ENCODE measurements around the gene KHDC4.
"Not testable (repeated sequence)": the region's sequence is repeated elsewhere in the genome, so short reads cannot be mapped to it uniquely, and the experiment has no call there.

Gene KHDC4

DNA sequence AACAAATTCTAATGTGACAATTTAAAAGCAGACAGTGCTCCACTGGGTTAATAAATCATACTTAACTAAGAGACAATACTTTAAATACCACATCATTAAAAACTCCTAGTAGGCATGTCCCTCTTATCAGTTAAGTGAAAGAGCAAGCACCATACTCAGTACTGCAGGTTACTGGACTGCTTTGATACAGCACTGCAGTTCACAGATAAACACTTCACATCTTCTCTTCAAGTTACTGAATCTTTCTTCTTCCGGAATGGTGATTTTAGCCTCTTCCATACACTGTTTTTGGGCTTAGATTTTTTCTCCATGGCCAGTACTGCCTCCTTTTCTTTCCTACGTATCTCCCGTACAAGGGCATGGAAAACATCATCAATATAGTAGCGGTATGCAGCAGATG is 34.1 kb downstream of the KHDC4 start:
- DNase-seq (ENCODE audit: low read depth) = no peak

DNA sequence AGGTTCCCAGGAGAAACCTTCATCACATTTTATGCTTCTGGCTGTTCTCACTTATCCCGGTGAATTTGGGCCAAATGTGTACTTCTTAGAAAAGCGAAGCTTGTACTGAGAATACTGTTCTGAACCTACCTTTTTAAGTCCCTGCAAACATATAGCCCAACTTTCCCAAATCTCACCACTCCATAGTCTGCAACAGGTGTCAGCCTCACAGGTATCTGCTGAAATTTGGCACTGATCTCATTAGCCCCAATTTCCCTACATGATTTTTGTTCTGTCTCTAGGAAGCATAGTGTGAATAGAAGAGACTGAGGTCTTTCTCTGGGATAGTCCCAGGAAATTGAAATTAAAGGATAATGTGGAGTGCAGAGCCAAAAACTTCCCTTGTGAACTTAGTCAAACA is 34.5 kb downstream of the KHDC4 start:
- no peak for DNase-seq (ENCODE audit: low read depth)

DNA sequence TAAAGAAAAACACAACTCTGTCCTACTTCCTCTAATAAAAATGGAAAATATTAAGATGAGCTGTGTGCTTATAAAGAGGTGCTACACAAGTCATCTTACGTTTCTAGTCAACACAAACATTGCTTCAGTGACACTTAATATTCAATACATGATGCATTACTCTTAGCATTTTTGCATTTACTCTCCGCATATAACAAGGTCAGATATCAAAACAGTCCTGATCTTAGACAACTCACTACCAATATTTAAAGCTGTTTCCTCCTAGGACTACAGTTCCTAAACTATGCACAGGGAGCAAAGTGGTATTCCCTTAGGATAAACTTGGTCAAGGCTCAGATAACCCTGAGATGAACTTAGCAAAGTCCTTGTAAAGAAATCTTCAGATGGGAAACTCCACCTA is 35.3 kb downstream of the KHDC4 start:
- DNase-seq (ENCODE audit: low read depth) = no peak

DNA sequence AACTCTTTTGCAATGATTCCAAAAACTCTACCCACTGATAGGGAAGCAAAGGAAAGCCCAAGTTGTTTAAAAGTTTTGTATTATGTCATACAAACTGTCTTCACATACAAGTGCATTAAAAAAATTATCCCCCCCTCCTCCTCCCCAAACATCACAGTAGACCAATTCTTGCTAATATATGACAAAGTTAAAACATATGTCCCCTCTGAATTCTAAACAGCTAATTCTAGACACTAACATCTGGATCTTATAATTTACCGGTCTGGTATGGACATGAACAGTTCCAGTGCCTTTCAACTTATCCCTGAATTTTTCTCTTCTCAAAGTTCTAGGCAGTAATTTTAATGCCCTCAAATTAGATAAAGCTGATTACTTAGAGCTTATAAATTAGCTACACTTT is 36.5 kb downstream of the KHDC4 start:
- DNase-seq (ENCODE audit: low read depth) = peak; percentile 34

DNA sequence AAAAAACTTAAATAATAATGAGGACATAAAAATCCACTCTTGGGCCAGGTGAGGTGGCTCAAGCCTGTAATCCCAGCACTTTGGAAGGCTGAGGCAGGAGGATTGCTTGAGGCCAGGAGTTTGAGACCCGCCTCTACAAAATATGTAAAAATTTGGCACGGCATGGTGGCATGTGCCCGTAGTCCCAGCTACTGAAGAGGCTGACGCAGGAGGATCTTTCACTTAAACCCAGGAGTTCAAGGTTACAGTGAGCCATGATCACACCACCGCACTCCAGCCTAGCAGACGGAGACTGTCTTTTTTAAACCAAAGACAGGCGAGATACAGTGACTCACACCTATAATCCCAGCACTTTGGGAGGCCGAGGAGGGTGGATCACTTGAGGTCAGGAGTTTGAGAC is 37.7 kb downstream of the KHDC4 start:
- not testable (repeated sequence) for DNase-seq (ENCODE audit: low read depth)

DNA sequence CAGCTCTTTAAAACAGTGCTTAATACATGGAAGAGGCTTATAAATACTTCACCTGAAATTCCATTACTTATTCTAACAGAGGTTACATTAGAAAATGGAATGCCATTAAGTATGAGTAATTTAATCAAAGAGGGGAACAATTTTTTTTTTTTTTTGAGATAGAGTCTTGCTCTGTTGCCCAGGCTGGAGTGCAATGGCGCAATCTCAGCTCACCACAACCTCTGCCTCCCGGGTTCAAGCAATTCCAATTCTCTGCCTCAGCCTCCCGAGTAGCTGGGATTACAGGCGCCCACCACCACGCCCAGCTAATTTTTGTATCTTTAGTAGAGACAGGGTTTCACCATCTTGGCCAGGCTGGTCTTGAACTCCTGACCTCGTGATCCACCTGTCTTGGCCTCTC is 38.6 kb downstream of the KHDC4 start:
- DNase-seq (ENCODE audit: low read depth) = not testable (repeated sequence)

DNA sequence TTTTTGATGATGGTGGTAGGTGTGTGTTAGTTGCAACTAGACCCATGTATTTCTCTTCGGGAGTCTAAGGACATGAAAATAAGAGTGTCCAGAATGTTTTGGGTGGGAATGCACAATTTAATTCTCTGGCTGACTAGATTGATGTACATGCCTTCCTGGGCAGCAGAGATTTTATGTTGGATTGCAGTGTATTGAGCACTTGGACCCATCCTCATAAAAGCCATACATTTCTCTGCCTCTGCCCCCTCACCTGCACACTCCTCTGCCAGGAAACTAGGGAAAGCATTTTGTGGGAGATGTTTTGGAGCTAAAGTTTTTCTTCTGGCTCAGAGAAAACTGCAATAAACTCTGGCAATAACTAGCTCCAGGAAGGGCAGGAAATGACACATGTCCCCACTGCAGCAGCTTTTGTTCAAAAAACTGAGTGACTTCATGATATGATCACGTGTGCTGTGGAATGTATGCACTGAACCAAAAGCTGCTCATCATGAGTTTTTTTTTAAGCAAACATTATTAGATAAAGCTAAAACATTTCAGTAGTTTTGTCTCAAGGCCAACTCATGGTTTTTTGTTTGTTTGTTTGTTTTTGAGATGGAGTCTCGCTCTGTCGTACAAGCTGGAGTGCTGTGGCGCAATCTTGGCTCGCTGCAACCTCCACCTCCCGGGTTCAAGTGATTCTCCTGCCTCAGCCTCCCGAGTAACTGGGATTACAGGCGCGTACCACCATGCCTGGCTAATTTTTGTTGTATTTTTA is 40.6 kb downstream of the KHDC4 start:
- peak; percentile 87 for DNase-seq (ENCODE audit: low read depth)

DNA sequence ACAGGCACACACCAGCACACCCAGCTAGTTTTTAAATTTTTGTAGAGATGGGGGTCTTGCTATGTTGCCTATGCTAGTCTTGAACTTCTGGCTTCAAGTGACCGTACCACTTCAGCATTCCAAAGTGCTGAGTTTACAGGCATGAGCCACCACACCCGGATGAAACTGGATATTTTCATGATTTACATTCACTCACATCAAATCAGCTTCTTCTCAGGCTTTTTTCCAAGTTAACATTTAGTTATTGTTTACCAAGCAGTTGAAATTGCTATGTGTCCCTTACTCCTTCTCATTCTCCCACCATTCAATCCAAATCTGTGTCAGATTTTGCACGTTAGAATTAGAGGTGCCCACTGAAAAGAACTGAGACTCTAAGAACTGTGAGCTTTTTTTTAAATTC is 41.4 kb downstream of the KHDC4 start:
- DNase-seq (ENCODE audit: low read depth) = peak; percentile 80

DNA sequence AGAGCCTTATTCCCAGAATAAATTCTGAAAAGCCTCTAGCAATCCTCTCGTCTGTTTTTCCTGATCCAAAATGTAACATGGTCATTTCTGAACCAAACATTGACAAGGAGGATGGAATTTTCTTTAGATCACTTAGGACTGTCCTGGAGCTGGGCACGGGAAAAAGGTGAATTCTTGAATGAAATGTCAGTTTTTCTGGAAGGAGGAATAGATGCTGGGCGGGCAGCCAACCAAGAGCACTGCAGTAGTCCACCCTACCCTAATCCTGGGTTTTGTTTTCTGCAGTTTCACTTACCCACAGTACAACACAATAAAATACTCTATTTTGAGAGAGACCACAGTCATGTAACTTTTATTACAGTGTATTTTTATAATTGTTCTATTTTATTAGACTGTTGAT is 44.0 kb downstream of the KHDC4 start:
- DNase-seq (ENCODE audit: low read depth) = no peak

DNA sequence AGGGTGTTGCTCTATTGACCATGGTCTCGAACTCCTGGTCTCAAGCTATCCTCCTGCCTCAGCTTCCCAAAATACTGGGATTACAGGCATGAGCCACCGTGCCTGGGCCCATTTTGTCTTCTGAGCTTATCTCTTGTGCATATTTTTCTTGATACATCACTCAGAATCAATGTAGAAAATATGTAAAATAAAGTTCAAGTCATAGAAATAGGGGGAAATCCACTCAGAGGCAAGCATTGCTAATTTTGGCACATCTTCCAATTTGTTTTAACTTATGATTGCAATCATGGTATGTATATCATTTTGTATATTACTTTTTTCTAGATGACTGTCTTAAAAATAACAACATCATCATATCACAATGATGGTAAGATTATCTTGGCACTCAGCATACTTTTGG is 44.6 kb downstream of the KHDC4 start:
- DNase-seq (ENCODE audit: low read depth) = no peak

DNA sequence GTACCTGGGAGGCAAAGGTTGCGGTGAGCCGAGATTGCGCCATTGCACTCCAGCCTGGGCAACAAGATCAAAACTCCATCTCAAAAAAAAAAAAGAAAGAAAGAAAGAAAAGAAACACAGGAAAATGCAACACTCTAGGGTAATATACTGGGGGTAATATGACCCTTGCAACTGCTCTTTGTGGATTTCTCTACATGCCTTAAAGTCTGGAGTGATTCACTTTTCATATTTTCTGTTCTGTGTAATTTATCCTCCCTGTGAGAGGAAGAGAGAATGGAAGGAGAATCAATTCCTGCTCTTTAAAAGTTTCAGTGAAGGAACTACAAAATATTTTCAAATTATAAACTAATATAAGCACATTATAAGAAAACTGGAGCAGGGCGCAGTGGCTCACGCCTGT is 45.7 kb downstream of the KHDC4 start:
- peak; percentile 16 for DNase-seq (ENCODE audit: low read depth)

DNA sequence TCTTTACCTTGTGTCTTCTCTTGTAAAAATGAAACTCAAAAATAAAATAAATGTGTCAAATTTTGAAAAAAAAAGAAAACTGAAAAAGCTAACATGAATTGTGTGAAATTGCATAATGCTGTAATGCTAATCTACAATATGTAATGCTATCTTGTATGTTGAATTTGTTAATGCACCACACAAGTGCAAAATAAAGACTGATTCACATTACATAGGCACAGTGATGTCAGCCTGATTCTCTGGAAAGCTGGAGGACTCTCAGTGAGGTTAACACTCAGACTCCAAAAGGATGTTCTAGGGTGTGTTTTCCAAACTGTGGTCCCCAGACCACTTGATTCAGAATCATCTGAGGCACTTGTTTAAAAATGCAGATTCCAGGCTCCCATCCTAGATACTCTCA is 49.2 kb downstream of the KHDC4 start:
- no peak for DNase-seq (ENCODE audit: low read depth)

DNA sequence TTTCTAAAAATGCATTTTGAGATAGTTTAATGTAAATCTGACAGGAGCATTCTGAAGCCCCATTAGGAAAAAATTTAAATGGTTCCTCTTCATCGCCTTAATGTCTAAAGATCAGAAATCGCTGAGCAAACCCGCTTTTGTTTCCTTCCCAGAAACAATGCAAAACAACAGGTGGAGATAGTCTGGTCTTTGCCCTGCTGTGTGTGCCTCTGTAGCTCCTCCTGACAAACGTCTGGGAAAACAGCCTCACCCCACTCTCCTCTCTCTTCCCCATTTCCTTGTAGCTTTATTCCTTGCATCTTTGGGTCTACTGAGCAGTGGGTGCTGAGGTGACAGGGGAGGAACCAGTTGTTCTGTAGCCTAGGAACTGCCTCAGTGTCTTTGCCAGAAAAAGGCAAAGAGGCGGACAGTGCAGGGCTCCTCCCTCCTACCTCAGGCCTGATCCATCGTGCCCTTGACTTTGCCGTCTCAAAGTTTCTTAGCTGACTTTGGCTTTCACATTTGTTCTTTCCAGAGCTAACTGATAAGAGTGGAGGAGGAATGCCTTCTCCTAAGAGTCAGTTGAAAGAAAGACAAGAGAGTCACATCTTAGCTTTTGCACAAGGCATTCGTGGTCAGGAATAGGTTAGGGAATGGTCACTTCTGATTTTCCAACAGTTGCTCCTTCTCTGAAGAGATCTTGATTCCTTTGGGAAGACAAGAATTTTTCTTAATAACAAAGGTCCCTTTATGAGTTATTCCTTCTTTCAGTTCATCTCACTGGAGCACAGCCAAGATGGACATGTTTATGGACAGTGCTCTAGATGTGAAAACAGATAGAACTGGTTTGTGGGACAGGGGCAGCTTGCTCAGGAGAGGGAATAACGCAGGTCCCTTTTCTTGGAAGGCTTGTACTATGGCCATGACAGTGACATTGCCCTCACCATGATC is 49.9 kb downstream of the KHDC4 start:
- DNase-seq (ENCODE audit: low read depth) = no peak

DNA sequence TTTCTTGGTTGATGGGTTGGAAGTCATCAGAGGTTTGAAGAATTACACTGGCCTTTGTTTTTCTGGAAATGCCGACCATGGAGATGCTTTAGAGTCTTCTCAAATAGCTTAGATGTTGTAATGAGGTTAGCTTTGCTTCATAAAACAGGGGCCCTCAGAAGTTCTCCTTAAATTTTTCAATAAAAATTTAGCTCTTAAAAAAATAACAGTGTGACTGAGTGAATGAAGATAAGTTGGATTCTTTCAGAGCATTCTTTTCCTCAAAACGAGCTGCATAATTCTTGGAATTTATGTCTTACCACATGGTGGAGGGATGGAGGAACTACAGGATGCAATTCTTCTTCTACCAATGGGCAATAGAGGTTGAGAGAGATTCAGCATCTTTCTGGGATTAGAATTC is 51.4 kb downstream of the KHDC4 start:
- DNase-seq (ENCODE audit: low read depth) = no peak

DNA sequence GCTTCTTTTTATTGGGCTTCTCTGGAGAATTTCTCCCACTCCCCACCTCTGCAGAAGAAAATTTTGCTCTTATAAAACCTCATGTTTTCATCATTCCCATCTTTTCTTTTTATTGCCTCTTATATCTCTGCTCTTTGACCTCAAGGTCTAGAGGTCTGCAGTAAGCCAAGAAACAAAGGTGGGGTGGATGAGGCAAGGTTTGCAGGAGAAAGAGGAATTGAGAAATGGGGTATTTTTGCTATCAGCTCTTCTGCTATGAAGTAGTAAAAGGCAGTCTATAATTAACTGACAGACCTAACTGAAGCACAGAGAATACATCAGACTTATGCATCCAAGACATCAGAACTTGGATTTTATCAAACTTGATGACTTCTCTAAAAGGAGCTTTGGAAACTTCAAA is 52.0 kb downstream of the KHDC4 start:
- no peak for DNase-seq (ENCODE audit: low read depth)

DNA sequence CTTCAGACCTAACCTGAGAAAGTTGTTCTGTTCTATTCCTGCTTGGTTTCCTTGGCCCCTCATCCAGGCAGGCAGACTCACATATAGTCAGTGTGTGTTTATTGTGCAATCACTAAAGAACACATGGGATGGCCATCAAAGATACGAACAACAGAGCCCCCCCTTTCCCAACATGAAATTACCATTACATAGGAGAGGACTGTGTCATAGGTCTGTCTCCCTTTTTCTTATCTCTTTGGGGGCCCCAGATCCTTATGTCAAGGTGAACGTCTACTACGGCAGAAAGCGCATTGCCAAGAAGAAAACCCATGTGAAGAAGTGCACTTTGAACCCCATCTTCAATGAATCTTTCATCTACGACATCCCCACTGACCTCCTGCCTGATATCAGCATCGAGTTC is 53.3 kb downstream of the KHDC4 start:
- no peak for DNase-seq (ENCODE audit: low read depth)

DNA sequence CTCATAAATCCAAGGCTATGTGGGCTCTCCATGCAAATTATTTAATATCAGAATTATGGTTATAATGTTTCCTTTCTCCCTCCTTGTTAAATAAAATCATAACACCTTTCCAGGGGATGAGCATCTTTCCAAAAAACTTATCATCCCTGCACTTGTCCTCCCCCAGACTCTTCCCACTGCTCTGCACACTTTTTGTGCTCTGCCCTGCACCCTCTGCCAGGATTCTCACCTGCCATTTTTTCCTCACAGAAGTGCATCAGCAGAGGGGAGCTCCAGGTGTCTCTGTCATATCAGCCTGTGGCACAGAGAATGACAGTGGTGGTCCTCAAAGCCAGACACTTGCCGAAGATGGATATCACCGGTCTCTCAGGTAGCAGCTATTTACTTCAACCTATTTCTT is 54.0 kb downstream of the KHDC4 start:
- DNase-seq (ENCODE audit: low read depth) = no peak

DNA sequence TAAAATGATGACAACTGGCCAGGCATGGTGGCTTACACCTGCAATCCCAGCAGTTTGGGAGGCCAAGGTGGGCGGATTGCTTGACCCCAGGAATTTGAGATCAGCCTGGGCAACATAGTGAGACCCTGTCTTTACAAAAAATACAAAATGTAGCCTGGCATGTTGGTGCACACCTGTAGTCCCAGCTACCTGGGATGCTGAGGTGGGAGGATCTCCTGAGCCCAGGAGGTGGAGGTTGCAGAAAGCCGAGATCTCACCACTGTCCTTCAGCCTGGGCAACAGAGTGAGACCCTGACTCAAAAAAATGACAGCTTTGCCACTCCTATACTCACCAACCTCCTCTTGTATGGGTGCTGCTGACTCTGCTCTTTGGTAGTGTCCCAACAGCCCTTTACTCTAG is 56.3 kb downstream of the KHDC4 start:
- no peak for DNase-seq (ENCODE audit: low read depth)

DNA sequence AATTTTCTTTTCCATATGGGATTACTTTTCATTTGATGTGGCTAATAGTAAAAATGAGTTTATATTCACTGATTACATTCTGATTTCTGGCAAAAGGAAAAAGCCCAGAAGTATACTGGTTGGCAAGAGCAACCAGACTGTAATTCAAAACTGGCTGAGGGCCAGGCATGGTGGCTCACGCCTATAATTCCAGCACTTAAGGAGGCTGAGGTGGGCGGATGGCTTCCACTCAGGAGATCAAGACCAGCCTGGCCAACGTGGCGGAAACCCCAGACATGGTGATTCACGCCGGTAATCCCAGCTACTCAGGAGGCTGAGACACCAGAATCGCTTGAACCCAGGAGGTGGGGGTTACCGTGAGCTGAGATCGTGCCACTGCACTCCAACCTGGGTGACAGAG is 60.4 kb downstream of the KHDC4 start:
- DNase-seq (ENCODE audit: low read depth) = peak; percentile 59

DNA sequence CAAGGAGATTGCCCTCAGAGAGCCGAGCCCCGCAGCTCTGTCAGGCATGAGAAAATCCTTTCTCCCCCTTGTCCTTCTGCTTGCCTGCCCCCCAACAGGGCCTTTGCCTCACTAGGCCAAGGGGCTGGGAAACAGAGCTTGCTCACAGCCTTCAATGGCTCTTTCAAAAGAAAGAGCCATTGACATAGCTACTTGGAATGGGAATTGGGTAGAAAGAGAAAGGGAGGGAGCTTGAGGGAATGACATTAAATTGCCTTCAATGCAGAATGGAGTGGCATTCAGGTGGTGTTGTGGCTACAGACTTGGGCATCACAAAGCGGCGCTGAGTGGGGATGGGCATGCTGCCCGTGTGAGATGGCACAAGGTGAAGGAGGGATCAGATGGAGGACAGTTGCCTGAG is 61.7 kb downstream of the KHDC4 start:
- DNase-seq (ENCODE audit: low read depth) = no peak

DNA sequence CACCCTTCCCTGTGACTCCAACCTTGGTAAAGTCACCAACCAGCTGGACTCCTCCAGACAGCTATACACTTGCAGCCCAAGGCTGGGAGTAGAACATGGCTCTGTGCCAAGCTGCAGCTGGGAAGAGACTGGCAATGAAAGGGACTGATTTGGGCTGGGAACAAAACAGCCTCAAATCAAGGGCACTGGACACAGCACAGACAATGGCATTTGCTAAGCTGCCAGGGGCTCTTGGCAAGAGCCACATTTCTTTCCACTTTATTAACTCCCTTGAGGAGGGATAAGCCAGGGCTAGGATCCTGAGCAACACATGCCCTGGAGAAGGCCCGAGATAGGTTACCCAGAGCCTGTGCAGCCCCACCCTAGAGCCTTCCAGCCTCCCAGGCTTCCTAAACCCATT is 62.8 kb downstream of the KHDC4 start:
- peak; percentile 43 for DNase-seq (ENCODE audit: low read depth)

DNA sequence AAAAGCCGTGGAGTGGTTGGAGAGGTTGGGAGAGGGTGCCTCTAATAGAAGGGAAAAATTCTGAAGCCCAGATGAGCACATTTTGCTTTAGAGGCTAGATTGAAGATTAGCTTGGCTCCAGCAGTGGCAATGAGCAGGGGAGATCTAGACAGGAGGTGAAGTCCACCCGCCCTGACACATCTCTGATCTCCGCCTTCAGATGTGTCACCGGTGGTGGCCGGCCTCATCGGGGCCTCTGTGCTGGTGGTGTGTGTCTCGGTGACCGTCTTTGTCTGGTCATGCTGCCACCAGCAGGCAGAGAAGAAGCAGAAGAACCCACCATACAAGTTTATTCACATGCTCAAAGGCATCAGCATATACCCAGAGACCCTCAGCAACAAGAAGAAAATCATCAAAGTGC is 66.4 kb downstream of the KHDC4 start:
- DNase-seq (ENCODE audit: low read depth) = no peak

DNA sequence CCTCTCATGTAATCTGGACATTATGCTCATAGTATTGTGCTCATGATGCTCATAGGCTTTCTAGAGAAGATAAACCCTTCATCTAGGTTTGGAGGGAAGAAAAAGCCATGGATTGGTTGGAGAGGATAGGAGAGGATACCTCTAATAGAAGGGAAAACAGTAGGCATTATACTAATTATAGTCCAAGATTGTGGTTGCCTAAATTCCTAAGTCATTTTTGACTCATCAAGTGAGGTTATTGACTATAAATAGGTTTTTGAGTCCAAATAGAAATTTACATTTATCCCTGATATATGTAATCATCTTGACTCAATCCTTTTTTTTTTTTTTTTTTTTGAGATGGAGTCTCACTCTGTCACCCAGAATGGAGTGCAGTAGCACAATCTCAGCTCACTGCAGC is 69.8 kb downstream of the KHDC4 start:
- DNase-seq (ENCODE audit: low read depth) = no peak
